NT2/D1 (cell line): ENCODE measurements around the gene ADGRF1.
A peak's percentile ranks its signal among the peaks of the same experiment; 100 is the strongest.

Source experiments
- DNase-seq: peaks from one replicate; pipeline ENCODE4 v3.0.0-alpha.2; 2011; ENCODE audit warnings: low read depth, low spot score
- H3K27me3 ChIP-seq: 2 replicates; pipeline ENCODE4 v1.6.0; 2011; ENCODE audit warnings: mild to moderate bottlenecking; ENCODE audit not compliant: insufficient read length, insufficient read depth
- H3K36me3 ChIP-seq: 2 replicates; pipeline ENCODE4 v1.6.1; 2011; ENCODE audit warnings: mild to moderate bottlenecking, low read length, mixed read lengths; ENCODE audit not compliant: insufficient read depth, insufficient read length
- H3K4me1 ChIP-seq: 2 replicates; pipeline ENCODE4 v1.5.1; 2011; ENCODE audit not compliant: insufficient read depth, insufficient read length
- H3K4me3 ChIP-seq: 2 replicates; pipeline ENCODE4 v1.5.1; 2011; ENCODE audit warnings: low read depth; ENCODE audit not compliant: insufficient read length
- H3K9ac ChIP-seq: 2 replicates; pipeline ENCODE4 v1.6.0; 2011; ENCODE audit warnings: low read depth; ENCODE audit not compliant: insufficient read length
- H3K9me3 ChIP-seq: 2 replicates; pipeline ENCODE4 v1.5.1; 2011; ENCODE audit warnings: mild to moderate bottlenecking, low read length; ENCODE audit not compliant: insufficient read depth
- SUZ12 ChIP-seq: IDR thresholded peaks from 2 replicates; pipeline ENCODE4 v1.6.1; 2011; ENCODE audit not compliant: insufficient read length, insufficient read depth; ENCODE audit errors: extremely low read depth
- YY1 ChIP-seq: IDR thresholded peaks from 2 replicates; pipeline ENCODE4 v1.6.1; 2011; ENCODE audit not compliant: insufficient read length, insufficient read depth
- ZNF274 ChIP-seq: IDR thresholded peaks from 2 replicates; pipeline ENCODE4 v1.6.1; 2011; ENCODE audit warnings: mild to moderate bottlenecking, low read depth, low read length

ADGRF1 gene

GRCh38 chr6:47016909-47017308 is 25.2 kb downstream of the ADGRF1 start:
- Histone ChIP-seq H3K27me3 (no peaks in the 10 kb centered on the region), H3K4me1 (no peaks in the 10 kb centered on the region), H3K36me3 (no peaks in the 10 kb centered on the region), H3K4me3 (no peak overlapping the region), H3K9me3 (no peaks in the 10 kb centered on the region), H3K9ac (no peak overlapping the region)
- peak; percentile 33 for DNase-seq
- TF ChIP-seq SUZ12 (no peak), ZNF274 (no peak), YY1 (no peak)

GRCh38 chr6:47016261-47016660 is 25.9 kb downstream of the ADGRF1 start:
- Histone ChIP-seq H3K9ac (no peak overlapping the region), H3K4me3 (no peak overlapping the region), H3K4me1 (no peaks in the 10 kb centered on the region), H3K36me3 (no peaks in the 10 kb centered on the region), H3K9me3 (no peaks in the 10 kb centered on the region), H3K27me3 (no peaks in the 10 kb centered on the region)
- no peak for DNase-seq
- TF ChIP-seq YY1 (no peak), SUZ12 (no peak), ZNF274 (no peak)

GRCh38 chr6:47014401-47014800 is 27.7 kb downstream of the ADGRF1 start:
- no peak overlapping the region for H3K9ac ChIP-seq
- DNase-seq, result no peak
- no peak overlapping the region for H3K4me3 ChIP-seq
- no peaks in the 10 kb centered on the region for H3K27me3 ChIP-seq
- no peaks in the 10 kb centered on the region for H3K4me1 ChIP-seq
- no peaks in the 10 kb centered on the region for H3K9me3 ChIP-seq
- no peaks in the 10 kb centered on the region for H3K36me3 ChIP-seq
- TF ChIP-seq SUZ12, result no peak
- TF ChIP-seq ZNF274, result no peak
- no peak for TF ChIP-seq YY1

GRCh38 chr6:47009583-47009982 is 32.5 kb downstream of the ADGRF1 start:
- H3K9ac ChIP-seq, result no peak overlapping the region
- H3K9me3 ChIP-seq, result no peaks in the 10 kb centered on the region
- H3K4me1 ChIP-seq, result no peaks in the 10 kb centered on the region
- no peaks in the 10 kb centered on the region for H3K36me3 ChIP-seq
- no peak for DNase-seq
- H3K4me3 ChIP-seq, result no peak overlapping the region
- no peak for TF ChIP-seq ZNF274
- TF ChIP-seq YY1, result no peak
- TF ChIP-seq SUZ12, result no peak
- no peaks in the 10 kb centered on the region for H3K27me3 ChIP-seq

GRCh38 chr6:47008397-47008763 is 33.8 kb downstream of the ADGRF1 start:
- Histone ChIP-seq H3K36me3 (no peaks in the 10 kb centered on the region), H3K9ac (no peak overlapping the region), H3K9me3 (no peaks in the 10 kb centered on the region), H3K27me3 (no peaks in the 10 kb centered on the region), H3K4me3 (no peak overlapping the region), H3K4me1 (no peaks in the 10 kb centered on the region)
- no peak for TF ChIP-seq SUZ12
- TF ChIP-seq YY1, result no peak
- TF ChIP-seq ZNF274, result no peak
- DNase-seq, result no peak

GRCh38 chr6:47007657-47008396 is 34.3 kb downstream of the ADGRF1 start:
- Histone ChIP-seq H3K27me3 (no peaks in the 10 kb centered on the region), H3K4me3 (no peak overlapping the region), H3K36me3 (no peaks in the 10 kb centered on the region), H3K9me3 (no peaks in the 10 kb centered on the region), H3K9ac (no peak overlapping the region), H3K4me1 (no peaks in the 10 kb centered on the region)
- no peak for DNase-seq
- TF ChIP-seq SUZ12, result no peak
- TF ChIP-seq YY1, result no peak
- TF ChIP-seq ZNF274, result no peak

GRCh38 chr6:47005486-47005885 is 36.6 kb downstream of the ADGRF1 start:
- no peaks in the 10 kb centered on the region for H3K4me1 ChIP-seq
- no peak for DNase-seq
- no peak for TF ChIP-seq YY1
- TF ChIP-seq SUZ12, result no peak
- TF ChIP-seq ZNF274, result no peak
- H3K27me3 ChIP-seq, result no peaks in the 10 kb centered on the region
- no peaks in the 10 kb centered on the region for H3K9me3 ChIP-seq
- H3K36me3 ChIP-seq, result no peaks in the 10 kb centered on the region
- no peak overlapping the region for H3K9ac ChIP-seq
- no peak overlapping the region for H3K4me3 ChIP-seq

GRCh38 chr6:47004463-47004862 is 37.7 kb downstream of the ADGRF1 start:
- TF ChIP-seq ZNF274 (no peak), YY1 (no peak), SUZ12 (no peak)
- no peak overlapping the region for H3K4me3 ChIP-seq
- DNase-seq, result no peak
- no peak overlapping the region for H3K9ac ChIP-seq
- no peaks in the 10 kb centered on the region for H3K27me3 ChIP-seq
- H3K4me1 ChIP-seq, result no peaks in the 10 kb centered on the region
- H3K36me3 ChIP-seq, result no peaks in the 10 kb centered on the region
- no peaks in the 10 kb centered on the region for H3K9me3 ChIP-seq
